Measurements from ENCODE around the gene ITCH.

DNA sequence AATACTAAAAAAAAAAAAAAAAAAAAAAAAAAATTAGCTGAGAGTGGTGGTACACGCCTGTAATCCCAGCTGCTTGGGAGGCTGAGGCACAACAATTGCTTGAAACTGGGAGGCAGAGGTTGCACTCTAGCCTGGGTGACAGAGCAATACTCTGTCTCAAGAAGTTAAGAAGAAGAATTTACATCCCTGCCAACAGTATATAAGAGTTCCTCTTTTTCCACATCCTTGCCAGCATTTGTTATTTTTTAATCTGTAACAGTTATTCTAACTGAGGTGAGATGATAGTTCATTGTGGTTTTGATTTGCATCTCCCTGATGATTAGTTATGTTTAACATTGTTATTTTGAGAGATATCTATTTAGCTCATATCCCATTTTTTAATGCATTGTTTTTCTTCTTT is 132.8 kb downstream of the ITCH start:
- TF ChIP-seq, protein P1, sequence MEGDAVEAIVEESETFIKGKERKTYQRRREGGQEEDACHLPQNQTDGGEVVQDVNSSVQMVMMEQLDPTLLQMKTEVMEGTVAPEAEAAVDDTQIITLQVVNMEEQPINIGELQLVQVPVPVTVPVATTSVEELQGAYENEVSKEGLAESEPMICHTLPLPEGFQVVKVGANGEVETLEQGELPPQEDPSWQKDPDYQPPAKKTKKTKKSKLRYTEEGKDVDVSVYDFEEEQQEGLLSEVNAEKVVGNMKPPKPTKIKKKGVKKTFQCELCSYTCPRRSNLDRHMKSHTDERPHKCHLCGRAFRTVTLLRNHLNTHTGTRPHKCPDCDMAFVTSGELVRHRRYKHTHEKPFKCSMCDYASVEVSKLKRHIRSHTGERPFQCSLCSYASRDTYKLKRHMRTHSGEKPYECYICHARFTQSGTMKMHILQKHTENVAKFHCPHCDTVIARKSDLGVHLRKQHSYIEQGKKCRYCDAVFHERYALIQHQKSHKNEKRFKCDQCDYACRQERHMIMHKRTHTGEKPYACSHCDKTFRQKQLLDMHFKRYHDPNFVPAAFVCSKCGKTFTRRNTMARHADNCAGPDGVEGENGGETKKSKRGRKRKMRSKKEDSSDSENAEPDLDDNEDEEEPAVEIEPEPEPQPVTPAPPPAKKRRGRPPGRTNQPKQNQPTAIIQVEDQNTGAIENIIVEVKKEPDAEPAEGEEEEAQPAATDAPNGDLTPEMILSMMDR (IDR thresholded peaks at IDR 0.05): no peak
- no peak for TF ChIP-seq POLR2A (IDR thresholded peaks at IDR 0.05)

Measured in sigmoid colon (tissue), 3 donors.